ENCODE data around the gene ATP2B2. TPM values are rescaled to one million over a fixed set of nuclear protein-coding genes. Genes with fewer than 3 reads are reported as not detected.

ATP2B2 gene
- total and polyA plus RNA-seq, 10 of the 15 experiments (the other 5 are each of a cell fraction or from before 2014, with no cell fraction given) = 0.04 TPM; not detected in 9

DNA sequence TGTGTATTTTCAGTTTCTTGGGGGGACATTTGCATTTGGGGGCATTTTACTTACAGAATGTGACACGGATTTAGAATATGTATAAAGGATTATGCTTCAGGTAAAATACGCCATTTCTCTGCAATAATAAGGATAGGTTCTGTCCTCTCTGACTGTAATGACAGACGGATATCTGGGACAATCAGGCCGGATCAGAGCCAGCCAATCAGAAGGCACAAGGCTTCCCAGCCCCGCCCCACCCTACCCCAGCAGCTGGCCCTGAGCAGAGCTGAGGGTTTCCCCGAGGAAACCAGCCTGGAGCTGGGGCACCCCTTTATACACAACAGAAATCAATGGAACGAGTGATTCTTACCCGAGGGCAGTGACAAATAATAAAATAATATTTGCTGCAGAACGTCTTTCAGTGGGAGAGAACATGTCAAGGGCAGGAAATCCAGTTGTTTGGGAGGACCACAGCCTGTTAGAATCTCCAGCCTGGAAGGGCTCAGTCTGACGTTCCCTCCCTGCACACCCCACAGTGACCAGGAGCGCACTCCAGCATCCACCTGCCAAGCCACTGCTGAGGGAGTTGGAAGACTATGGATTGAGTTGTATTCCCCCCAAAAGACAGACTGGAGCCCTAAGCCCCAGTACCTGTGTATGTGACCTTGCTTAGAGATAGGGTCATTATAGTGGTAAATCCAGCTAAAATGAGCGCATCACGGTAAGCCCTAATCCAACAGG is 154.2 kb downstream of the ATP2B2 start (continued):
- TF ChIP-seq, protein P1, sequence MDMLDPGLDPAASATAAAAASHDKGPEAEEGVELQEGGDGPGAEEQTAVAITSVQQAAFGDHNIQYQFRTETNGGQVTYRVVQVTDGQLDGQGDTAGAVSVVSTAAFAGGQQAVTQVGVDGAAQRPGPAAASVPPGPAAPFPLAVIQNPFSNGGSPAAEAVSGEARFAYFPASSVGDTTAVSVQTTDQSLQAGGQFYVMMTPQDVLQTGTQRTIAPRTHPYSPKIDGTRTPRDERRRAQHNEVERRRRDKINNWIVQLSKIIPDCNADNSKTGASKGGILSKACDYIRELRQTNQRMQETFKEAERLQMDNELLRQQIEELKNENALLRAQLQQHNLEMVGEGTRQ (IDR thresholded peaks at IDR 0.05; ENCODE audit: borderline replicate concordance, low read depth, low read length) = no peak
- TF ChIP-seq ETV6 (conservative IDR thresholded peaks at IDR 0.05 in 1 of 2, IDR thresholded peaks at IDR 0.05 in 1 of 2; ENCODE audit: borderline replicate concordance in 1 of 2, low read depth in 1 of 2) (no peak), EGR1 (IDR thresholded peaks at IDR 0.05; ENCODE audit: borderline replicate concordance in 1 of 2, low read depth in 2 of 2, low read length in 2 of 2) (no peak)

DNA sequence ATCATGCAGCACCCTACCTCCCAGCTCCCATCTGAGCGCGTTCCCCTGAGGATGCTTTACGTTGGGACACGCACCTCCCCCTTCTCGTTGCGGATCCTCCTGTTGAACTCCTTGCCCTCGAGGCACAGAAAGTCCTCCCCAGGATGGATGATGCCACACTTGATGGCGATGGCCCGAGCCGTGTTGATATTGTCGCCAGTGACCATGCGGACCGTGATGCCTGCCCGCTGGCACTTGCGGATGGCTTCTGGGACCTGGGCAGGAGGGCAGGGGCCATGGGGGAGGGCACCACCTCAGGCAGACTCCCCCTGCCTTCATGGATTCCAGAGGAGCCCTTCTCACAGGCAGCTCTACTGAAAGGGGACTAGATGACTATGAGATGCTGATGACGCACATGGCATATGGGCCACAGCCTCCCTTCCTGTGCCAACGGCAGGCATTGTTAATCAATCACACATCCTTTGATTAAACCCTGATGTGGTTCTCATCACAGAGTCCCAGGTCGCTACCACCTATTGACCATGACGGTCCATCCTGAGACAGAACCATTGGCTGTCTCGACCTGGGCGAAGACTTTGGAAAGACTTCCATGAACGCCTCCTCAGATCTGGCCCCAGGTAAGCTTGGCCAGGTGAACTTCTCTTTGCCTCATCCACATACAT is 154.9 kb downstream of the ATP2B2 start:
- Histone ChIP-seq H3K9ac (ENCODE audit: control insufficient read depth, insufficient read depth, low read length) (no peak overlapping the region), H3K36me3 (ENCODE audit: control insufficient read depth in 2 of 2, insufficient read depth in 2 of 2, low read length in 1 of 2) (no peaks in the 10 kb centered on the region), H3K4me1 (ENCODE audit: control insufficient read depth, insufficient read depth, low read length) (no peaks in the 10 kb centered on the region), H3K79me2 (ENCODE audit: control insufficient read depth, insufficient read depth, low read length) (no peaks in the 10 kb centered on the region), H3K4me2 (ENCODE audit: control insufficient read depth, insufficient read depth) (no peak overlapping the region), H3K27me3 (replicated peaks in 1 of 2; ENCODE audit: control insufficient read depth in 2 of 2, insufficient read depth in 2 of 2, low read length in 1 of 2) (peaks cover 2 to 3% of the 10 kb centered on the region in 2 experiments; a peak in 2 of 4 replicates), H2AFZ (ENCODE audit: control insufficient read depth, low read depth, low read length) (no peak overlapping the region), H3K4me3 (no peak overlapping the region), H4K20me1 (ENCODE audit: control insufficient read depth, insufficient read depth) (0 out of 2 replicates have a peak, but pooled peaks cover 4% of the 10 kb centered on the region), H3K9me3 (replicated peaks; ENCODE audit: control insufficient read depth, insufficient read depth, low read length) (no peaks in the 10 kb centered on the region), H3K27ac (ENCODE audit: control insufficient read depth, insufficient read depth) (no peak overlapping the region)
- ChIA-PET RAD21 (ENCODE audit: unreplicated experiment) (no interaction called here), POLR2A (no interaction called here), SMC1A (ENCODE audit: uncharacterized antibody, unreplicated experiment) (no interaction called here), CTCF (no interaction called here)
- DNase-seq (ENCODE audit: low read depth, low spot score) = no peak
- no peak for ATAC-seq
- WGBS (ENCODE audit: insufficient coverage, insufficient replicate concordance, low lambda C conversion rate, missing lambda C conversion rate) = 46% methylated on average over 18 of the region's 22 CpGs
- BruUV-seq (replicated peaks) = no TSS peak
- no peak for FAIRE-seq
- in situ Hi-C loops (cut with MboI) = no loop called here
- intact Hi-C loops (cut with micrococcal nuclease; ENCODE audit: unreplicated experiment) = no loop called here
- TF ChIP-seq NFYA (IDR thresholded peaks at IDR 0.05; ENCODE audit: borderline replicate concordance, low read depth, low read length) (no peak), CREB1 (IDR thresholded peaks at IDR 0.05; ENCODE audit: low read depth) (no peak), POLR2AphosphoS5 (IDR thresholded peaks at IDR 0.05; ENCODE audit: low read length) (no peak), PAX8 (IDR thresholded peaks at IDR 0.05) (no peak), POLR2AphosphoS2 (IDR thresholded peaks at IDR 0.05; ENCODE audit: low read depth, low read length) (no peak), HDAC2 (IDR thresholded peaks at IDR 0.05) (no peak), ZNF384 (IDR thresholded peaks at IDR 0.05; ENCODE audit: borderline replicate concordance, low read depth, low read length) (no peak), ATF7 (IDR thresholded peaks at IDR 0.05; ENCODE audit: low read depth) (no peak)
- TF ChIP-seq, protein P2, sequence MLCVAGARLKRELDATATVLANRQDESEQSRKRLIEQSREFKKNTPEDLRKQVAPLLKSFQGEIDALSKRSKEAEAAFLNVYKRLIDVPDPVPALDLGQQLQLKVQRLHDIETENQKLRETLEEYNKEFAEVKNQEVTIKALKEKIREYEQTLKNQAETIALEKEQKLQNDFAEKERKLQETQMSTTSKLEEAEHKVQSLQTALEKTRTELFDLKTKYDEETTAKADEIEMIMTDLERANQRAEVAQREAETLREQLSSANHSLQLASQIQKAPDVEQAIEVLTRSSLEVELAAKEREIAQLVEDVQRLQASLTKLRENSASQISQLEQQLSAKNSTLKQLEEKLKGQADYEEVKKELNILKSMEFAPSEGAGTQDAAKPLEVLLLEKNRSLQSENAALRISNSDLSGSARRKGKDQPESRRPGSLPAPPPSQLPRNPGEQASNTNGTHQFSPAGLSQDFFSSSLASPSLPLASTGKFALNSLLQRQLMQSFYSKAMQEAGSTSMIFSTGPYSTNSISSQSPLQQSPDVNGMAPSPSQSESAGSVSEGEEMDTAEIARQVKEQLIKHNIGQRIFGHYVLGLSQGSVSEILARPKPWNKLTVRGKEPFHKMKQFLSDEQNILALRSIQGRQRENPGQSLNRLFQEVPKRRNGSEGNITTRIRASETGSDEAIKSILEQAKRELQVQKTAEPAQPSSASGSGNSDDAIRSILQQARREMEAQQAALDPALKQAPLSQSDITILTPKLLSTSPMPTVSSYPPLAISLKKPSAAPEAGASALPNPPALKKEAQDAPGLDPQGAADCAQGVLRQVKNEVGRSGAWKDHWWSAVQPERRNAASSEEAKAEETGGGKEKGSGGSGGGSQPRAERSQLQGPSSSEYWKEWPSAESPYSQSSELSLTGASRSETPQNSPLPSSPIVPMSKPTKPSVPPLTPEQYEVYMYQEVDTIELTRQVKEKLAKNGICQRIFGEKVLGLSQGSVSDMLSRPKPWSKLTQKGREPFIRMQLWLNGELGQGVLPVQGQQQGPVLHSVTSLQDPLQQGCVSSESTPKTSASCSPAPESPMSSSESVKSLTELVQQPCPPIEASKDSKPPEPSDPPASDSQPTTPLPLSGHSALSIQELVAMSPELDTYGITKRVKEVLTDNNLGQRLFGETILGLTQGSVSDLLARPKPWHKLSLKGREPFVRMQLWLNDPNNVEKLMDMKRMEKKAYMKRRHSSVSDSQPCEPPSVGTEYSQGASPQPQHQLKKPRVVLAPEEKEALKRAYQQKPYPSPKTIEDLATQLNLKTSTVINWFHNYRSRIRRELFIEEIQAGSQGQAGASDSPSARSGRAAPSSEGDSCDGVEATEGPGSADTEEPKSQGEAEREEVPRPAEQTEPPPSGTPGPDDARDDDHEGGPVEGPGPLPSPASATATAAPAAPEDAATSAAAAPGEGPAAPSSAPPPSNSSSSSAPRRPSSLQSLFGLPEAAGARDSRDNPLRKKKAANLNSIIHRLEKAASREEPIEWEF (IDR thresholded peaks at IDR 0.05; ENCODE audit: insufficient replicate concordance, low read depth, low read length) = no peak
- TF ChIP-seq, protein P3, sequence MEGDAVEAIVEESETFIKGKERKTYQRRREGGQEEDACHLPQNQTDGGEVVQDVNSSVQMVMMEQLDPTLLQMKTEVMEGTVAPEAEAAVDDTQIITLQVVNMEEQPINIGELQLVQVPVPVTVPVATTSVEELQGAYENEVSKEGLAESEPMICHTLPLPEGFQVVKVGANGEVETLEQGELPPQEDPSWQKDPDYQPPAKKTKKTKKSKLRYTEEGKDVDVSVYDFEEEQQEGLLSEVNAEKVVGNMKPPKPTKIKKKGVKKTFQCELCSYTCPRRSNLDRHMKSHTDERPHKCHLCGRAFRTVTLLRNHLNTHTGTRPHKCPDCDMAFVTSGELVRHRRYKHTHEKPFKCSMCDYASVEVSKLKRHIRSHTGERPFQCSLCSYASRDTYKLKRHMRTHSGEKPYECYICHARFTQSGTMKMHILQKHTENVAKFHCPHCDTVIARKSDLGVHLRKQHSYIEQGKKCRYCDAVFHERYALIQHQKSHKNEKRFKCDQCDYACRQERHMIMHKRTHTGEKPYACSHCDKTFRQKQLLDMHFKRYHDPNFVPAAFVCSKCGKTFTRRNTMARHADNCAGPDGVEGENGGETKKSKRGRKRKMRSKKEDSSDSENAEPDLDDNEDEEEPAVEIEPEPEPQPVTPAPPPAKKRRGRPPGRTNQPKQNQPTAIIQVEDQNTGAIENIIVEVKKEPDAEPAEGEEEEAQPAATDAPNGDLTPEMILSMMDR (IDR thresholded peaks at IDR 0.05 in 2 of 3, conservative IDR thresholded peaks at IDR 0.05 in 1 of 3; ENCODE audit: control insufficient read depth in 2 of 3, extremely low read depth in 1 of 3, insufficient read depth in 1 of 3, low read depth in 3 of 3, low read length in 3 of 3) = no peak
